Measurements from ENCODE around the gene PRICKLE1.

Gene PRICKLE1

DNA sequence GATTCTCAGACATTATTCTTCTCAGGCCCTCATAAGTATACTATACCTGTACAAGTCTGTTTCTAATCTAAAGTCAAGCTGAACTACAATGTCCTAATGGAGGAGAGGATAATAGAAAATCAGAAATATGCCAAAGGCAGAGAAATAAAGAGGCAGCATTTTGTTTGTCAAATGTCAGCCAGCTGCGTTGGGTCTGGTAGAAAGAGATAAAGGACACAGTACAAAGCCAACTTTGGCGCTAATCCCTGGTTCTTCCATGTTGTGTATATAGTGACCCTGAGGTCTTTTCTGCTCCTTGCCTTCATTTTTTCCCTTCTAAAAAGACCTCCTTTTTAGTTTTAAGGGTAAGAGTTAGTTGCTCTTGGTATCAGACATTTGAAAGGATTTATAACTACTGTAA is 103.1 kb downstream of the PRICKLE1 start:
- no peak for DNase-seq

DNA sequence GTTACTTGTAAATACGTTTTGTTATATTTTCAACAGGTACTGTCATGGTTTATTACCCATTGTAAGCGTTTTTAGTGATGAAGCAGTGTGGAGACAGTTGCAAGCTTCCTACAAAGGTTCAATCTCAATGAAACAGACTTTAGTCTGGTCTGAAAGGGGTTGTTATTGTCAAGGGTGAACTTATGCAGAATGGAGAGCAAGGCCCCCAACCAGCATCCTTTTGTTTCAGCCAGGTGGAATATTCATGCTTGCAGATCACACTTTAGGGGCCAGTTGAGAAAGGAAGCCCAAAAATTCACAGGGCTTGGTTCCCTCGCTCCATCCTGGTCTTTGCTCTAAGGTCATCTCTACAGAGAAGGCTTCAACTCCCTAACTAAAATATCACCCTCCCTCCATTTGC is 103.7 kb downstream of the PRICKLE1 start:
- no peak for DNase-seq

DNA sequence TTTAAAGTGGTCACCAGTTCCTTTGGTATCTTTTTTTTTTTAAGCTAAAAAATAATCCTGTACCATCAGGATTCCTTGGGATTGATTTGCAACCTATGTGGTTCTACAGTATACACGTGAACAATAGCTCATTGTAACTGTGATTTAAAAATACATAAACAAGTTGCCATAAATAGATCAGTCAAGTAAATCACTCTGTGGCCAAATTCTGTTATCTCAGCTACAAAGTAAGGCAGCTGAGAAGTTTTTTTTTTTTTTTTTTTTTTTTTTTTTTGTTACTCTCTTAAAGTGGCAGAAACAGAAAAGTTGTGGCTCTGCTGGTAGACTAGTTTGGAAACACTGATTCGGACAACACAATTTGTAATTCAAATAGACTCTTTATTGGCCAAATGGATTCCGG is 104.5 kb downstream of the PRICKLE1 start:
- DNase-seq: no peak

DNA sequence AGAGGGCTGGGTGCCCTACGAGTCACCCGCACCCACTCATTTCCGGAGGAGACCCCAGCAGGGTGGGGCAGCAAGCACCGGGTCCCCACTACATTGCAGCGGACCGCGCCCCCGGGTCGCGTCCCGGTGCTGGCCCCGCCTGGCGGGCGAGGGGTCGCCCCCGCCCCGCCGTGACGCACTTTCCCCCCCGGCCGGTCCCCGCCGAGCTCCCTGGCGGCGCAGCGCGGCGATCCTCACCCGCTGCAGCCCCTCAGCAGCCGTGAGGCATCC is 106.1 kb downstream of the PRICKLE1 start:
- DNase-seq: peak; percentile 6

DNA sequence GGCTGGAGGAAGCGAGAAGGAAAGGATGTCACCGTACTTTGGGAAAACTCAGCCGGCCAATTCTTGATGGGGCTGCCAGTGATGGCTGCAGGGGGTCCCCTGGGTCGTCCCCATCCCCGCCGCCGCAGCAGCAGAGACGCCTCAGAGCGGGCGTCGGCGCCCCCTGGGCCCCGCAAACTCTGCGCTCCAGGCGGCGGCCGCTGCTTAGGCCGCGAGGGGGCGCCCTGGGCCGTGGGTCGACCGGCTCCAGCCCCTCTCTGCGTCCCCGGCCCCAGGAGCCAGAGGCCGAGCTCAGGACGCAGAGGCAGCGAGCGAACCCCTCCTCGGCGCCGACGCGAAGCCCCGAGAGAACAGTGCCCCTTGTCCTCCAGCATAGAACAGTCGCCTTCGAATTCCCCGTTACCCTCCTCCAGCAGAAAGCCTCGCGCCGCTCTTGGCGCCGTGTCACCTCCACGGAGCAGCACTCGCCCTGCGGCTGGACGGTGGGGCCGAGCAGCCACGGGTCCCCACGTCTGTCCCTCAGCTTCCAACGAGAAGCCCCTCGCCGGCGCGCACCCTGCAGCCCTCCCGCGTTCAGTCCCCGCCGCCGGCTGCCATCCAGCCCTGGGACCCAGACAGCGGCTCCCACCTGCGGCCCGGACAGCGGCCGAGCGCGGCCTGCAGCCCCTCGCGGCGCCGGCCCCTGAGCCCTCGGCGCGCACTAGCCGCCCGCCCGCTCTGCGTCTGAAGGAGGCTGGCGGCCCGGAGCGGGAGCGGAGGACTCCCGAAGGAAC is 106.6 kb downstream of the PRICKLE1 start:
- DNase-seq: peak; percentile 72

DNA sequence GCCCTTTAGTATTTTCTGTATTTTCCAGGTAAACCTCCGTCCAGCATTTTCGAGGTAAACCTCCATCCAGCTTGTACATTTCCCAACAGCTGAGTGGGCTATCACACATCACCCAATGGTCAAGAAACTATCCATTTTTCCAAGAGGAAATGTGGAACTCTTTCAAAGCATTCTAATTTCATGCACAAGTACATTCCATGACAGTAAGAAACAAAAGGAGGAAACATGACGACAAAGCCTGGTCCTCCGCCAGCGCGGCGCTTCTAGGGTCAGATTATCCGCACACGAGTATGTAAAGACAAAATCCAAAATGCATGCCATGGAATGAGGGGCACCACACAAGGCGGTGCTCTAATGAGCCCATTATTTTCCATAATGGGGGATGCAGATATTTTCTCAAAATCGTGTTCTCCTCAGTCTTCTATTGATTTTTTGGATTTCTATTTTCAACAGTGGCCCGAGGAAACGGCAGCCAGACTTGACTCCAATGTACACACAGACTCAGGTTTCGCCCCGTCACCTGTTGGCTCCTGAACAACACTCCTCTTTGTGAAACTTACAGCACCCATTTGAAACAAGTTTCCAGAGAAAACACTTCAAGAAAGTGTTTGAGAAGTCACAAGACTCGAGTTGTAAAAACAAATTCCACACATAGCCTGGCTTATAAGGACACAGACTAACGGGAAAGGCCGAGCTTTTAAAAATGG is 107.4 kb downstream of the PRICKLE1 start:
- no peak for DNase-seq

DNA sequence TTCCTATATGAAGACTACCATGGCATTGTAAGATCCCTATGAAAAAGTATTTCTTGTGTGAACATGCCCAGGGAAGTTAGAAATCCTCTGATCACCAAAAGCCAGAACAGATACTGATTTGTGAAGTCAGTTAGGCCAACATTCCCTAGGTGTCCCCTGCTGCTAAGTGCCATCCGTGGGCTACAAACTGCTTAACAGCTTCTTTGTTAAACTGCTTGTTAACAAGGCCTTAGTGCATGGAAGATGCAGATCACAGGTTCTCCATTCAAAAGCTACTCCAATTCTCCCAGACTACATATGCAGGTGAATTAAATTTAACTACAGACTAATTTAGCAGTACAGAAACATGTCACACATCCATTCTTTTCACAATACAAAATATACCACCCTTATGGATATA is 108.2 kb downstream of the PRICKLE1 start:
- DNase-seq: no peak

DNA sequence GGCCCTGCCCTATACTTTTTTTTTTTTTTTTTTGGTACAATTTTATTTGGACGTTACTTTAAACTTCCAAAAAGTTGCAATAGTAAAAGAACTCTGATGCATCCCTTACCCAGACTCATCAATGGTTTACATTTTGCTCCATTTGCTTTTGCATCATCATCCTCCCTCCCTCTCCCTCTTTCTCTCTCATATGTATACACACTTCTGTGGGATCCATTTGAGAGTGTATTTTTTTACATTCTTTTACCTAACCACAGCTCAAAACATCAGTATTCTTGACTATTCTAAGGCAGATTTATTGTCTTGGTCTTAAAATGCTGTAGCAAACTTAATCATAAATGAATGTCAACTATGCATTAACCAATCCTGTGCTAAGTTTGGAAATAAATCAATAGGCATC is 111.6 kb downstream of the PRICKLE1 start:
- no peak for DNase-seq

DNA sequence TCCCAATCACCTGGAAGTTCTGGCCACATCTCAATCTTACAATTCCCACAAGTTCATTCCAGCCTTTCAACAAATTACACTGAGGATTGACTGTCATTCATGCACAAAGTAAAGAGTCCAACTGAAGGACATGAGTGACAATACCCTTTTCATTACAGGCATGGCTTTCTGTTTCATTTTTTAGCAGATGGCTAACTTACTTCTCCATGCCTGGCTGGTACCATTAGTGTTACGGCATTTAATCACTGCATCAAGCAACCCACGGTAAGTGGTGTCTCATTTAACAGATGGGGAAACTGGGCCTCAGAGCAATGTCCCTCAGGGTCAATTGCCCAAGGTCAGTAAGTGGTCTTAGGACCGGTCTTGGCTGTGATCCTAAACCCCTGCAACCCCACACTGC is 114.4 kb downstream of the PRICKLE1 start:
- DNase-seq: peak; percentile 27

DNA sequence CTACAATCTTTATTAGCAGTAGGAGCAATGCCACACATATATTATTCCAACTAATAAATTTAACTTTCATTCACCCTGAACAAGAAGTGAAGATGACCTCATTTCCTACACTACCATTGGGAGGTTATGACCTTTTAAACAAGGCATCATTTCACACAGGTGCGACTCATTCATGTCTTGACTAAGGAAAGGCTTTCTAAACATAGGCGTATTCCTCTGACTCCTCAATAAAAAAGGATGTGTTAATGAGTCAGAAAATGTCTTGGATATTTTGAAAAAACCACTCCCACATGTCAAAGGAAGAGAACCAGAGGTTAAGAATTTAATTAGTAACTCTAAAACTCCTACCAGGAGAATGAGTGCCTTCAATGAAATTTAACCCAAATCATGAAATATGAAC is 115.2 kb downstream of the PRICKLE1 start:
- DNase-seq: peak; percentile 59

DNA sequence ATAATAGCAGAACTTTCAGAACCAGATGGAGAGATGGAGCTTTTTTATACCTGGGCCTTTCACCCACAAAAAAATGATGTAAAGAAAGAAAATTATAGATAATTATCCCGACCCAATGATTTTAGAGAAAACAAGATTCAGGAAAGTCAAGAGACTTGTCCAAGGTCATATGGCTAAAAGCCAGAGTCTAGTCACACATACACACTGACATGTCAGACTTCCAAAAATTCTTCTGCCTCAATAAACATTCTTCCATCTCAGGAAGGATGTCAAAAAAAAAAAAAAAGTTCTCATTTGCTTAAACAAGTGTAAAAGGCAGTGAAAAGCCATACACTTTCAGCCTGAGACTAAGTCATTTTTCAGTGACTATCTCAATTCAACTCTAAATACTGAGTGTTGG is 116.0 kb downstream of the PRICKLE1 start:
- DNase-seq: no peak

DNA sequence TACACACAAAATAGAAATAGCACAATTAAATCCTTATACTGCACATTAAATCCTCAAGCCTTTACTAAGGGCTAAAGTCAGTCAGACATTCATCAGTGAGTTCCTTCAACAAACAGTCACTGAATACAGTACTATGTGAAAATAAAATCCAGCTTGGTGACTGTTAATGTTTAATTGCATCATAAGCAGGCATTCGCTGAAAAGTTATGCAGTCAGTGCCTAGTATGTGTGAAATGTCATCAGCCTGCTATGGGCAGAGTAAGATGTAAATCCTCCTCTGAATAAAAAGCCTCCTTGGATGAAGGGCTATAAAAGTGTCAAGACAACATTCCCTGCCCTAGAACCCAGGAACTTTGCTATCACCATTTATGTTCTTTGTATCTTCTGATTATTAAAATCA is 116.4 kb downstream of the PRICKLE1 start:
- DNase-seq: peak; percentile 9

DNA sequence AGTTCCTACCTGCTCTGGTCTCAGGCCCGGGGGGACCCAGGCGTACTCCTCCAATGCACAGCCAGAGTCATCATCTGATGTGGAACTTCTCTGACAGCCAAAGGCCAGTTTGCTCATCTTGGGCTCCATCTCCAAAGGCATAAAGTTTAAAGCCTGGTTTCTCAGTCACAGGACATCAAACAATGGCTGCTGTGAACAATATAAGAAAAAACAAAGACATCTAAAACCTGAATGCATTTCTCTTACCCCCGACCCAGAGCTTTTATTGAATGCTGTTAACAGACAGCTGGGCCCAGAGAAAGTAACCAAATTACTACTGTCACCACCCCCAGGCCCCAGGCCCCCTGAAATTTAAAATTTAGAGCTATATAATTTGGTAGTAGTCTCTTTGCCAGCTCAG is 117.2 kb downstream of the PRICKLE1 start:
- DNase-seq: no peak

DNA sequence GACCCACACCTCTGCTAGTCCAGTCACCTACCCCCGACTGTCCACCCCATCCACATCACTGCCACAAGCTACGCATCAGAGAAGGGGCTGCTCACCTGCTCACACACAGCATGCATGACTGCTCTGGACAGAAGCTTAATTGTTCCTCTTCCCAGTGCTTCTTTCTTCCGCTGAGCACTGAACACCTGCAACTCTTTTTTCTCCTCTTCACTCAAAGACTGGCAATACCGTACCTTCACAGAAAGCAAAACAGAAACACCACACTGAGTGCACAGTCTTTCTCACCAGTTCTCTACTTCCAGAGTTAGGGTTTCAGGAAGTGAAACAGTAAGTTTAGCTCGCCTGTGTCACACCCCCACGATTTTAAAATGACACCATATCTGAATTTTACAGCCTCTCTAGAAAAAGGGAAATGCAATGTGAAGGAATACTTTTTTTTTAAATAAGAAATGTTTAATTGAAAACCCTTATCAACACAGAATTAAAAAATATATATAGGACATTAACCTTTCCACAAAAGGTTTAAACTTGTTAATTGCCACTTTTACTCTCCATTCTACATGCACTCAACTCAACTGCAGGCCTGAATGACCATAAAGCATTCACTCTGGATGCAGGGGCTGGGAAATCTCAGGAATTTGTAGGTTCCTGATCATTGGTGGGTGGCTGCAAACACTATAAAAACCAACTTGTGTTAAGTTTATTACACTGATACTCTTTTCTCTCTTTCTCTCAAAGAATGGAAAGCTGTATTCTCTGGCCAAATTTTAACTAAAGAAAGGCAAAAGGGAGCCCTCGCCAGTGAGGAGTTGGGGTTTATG is 120.0 kb downstream of the PRICKLE1 start:
- peak; percentile 84 for DNase-seq

DNA sequence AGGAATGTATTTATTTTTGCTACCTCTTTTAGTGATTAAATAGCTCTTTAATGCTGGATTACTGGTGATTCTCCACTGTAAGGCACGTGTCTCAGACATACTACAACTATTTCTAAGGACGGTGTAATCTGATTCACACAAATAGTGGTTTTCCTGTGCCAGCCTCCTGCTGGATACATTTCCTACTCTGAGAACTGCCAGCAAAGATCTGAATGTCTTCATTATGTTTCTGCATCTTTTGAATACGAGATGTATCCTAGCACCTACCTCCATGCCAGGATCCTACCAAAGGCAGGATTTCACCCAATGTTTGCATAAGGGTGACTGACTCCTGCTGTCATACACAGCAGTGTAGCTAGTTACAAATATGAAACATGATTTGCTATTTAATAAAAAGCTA is 120.6 kb downstream of the PRICKLE1 start:
- peak; percentile 7 for DNase-seq

DNA sequence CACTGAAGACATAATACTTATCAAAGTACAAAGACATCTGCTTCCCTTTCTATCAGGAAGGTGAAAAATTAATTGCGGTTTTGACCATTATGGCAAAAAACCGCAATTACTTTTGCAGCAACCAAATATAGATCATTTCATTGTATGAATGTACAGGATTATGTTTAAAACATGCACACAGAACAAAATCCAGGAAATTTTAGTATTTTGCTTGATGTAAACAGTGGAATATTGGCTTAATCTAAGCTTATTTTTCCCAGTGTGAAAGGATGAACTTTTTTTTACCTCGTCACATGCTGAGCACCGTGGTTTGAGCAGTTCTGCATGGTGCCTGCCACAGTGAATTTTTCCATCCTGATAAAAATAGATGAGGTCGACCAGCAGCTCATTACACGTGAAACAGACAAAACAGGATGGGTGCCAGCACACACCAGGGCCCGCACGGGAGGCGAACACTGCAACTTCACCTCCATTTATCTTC is 121.2 kb downstream of the PRICKLE1 start:
- no peak for DNase-seq

DNA sequence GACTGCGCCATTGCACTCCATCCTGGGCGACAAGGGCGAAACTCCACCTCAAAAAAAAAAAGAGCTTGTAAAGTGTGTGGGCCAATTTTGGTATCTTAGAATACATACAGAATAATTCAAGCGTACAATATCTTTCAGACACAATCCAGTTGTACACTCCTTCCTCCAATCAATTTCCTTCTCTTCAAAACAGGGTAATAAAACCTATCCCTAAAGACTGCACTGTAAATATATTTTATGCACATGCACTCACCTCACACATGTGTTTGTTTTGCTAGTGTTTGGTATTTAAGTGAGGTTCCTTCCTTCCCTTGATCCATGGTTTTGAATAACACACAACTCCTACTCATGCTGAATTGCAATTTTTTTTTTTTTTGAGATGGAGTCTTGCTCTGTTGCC is 125.9 kb downstream of the PRICKLE1 start:
- DNase-seq: no peak

DNA sequence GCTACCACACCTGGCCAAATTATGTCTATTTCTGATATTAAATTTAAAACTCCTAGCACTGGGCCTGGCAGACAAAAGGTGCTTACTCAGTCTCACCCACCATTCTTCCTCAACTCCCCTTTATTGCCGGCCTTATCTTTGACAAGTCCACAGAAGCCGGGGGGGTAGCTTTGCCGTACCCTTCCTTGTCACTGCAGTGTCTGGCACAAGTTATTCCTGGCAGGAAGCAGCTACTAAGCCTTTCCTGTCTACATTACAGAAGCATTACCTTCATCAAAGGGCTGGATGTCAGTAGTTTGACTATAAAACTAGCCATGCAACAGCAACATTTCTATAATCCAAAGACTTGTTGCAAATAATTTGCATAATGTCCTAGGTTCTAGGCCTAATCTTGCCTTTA is 127.1 kb downstream of the PRICKLE1 start:
- DNase-seq: no peak

DNA sequence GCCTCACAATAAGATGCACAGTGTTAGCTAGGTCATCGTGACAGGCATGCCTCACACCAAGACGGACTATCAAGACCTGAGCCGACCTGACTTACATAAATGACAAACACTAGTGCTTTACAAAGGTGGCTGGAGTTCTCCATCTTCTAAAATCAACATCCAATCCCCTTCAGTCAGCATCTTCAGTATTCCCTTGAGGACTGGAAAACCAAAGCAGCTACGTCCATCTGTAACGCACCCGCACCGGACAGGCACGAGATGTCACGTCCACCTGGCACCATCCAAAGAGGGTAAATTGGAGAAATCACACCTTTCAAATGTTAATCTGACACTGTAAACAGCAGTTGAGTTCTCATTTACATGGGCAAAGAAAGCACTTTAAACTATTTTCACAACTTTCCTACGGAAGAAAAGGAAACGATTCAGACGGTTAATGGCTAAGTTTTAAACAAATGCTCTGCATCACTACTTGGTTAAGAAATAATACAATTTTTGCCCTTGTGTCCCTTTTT is 130.2 kb downstream of the PRICKLE1 start:
- DNase-seq: no peak

DNA sequence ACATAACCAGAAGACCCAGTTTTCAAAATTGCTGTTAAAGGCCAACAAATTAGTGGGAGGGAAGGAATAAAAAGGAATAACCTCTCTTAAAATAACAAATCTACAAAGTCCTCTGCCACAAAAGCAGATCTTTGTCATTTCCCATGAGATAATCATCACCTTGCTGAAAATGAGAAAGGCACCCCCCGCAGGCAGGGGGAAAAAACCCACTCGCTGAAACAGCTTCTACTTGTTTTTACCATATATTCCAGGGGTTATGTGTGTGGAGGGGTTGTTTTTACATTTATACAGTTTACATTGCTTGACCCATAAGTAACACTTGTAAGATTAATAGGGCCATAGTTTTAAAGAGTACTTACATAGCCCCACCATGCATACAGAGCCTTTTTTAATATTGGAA is 131.0 kb downstream of the PRICKLE1 start:
- DNase-seq: no peak

DNA sequence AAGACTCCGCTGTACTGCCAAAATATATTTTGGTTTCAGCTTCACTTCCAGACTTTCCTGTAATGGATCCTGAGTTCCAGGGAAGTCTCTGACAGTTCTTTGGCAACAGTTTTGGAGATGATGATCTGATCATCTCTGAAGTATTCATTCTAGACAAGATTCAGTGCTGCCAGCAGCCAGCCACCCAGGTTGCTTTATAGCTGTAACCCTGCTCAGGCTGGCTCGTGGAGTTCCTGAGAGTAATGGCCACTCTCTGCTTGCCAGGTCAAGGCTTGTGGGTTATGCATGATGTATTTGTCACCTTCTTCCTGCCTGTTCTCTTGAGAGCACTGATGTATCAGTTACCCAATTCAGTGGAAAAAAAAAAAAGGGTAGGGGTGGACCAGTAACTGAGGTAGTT is 139.3 kb downstream of the PRICKLE1 start:
- no peak for DNase-seq

DNA sequence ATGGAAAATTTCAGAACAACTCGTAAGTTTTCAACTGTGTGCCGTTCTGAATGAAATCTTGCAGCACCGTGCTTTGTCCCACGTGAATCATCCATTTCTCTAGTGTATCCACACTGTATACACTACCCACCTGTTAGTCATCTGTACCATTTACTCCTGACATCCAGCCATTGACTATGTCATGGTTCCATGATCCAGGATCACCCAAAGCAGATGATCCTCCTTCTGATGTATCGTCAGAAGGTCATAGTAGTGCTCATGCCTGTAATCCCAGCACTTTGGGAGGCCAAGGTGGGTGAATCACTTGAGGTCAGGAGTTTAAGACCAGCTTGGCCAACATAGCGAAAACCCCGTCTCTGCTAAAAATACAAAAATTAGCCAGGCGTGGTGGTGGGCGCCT is 140.7 kb downstream of the PRICKLE1 start:
- no peak for DNase-seq

DNA sequence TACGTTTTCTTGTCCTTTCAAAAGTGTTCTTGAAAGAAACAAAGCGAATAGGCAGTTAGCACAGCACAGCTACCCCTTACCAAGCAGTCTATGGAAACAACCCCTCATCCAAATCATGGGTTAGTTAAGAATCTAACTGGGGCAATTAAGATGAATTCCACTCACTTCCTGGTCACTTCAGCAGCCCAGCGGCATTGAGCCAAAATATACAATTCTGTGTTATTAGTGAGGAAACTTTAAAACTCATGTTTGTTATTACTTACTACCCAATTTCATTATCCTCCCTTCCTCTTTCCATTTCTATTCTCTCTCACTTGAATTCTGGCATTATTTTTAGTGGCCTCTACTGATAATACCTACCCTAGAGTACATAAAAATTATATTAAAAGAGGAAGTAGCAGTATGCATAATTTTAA is 142.2 kb downstream of the PRICKLE1 start:
- DNase-seq: no peak

DNA sequence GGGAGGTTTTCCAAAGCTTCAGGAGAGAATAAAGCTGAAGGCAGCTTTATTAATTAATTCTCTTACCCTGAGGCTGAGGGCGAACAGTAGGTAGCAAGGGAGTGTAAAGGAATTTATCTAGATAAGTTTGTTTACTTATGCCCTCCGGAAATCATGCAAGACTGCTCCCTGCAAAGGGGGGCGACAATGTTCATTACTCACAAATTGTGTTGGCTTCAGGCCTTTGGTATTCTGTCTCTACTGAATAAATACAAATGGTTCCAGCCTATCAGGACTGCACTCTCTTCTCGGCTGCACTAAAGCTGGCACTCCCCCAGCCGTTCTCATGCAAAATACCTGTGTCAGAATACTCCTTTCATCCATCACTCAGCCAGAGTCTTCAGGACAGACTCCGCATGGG is 142.8 kb downstream of the PRICKLE1 start:
- no peak for DNase-seq

Data from suppressor macrophage treated with lipopolysaccharide for 4 hours (primary cell).